Measurements from ENCODE around the gene AAMP.

DNA sequence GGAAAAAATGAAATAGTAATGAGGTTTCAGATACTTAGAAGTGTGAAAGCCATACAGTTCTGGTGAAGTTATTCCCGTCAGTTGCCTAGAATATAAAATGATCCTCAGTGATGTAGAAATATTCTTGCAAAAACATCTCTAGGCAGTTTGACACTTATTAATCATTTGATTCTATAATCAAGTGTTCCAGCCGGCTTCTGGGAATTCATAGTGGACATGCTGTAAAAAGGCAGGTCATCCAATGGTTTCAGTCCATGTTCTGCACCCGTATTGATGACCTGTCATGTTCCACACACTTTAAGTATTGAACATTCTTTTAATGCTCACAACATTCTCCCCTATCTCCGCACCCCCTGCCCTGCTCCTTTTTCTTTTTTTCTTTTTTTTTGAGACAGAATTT, 33.1 kb downstream of the AAMP start:
- TF ChIP-seq, protein P1, sequence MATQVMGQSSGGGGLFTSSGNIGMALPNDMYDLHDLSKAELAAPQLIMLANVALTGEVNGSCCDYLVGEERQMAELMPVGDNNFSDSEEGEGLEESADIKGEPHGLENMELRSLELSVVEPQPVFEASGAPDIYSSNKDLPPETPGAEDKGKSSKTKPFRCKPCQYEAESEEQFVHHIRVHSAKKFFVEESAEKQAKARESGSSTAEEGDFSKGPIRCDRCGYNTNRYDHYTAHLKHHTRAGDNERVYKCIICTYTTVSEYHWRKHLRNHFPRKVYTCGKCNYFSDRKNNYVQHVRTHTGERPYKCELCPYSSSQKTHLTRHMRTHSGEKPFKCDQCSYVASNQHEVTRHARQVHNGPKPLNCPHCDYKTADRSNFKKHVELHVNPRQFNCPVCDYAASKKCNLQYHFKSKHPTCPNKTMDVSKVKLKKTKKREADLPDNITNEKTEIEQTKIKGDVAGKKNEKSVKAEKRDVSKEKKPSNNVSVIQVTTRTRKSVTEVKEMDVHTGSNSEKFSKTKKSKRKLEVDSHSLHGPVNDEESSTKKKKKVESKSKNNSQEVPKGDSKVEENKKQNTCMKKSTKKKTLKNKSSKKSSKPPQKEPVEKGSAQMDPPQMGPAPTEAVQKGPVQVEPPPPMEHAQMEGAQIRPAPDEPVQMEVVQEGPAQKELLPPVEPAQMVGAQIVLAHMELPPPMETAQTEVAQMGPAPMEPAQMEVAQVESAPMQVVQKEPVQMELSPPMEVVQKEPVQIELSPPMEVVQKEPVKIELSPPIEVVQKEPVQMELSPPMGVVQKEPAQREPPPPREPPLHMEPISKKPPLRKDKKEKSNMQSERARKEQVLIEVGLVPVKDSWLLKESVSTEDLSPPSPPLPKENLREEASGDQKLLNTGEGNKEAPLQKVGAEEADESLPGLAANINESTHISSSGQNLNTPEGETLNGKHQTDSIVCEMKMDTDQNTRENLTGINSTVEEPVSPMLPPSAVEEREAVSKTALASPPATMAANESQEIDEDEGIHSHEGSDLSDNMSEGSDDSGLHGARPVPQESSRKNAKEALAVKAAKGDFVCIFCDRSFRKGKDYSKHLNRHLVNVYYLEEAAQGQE (IDR thresholded peaks at IDR 0.05; ENCODE audit: insufficient read depth in 1 of 2, low read depth in 2 of 2, low read length in 2 of 2), result no peak
- TF ChIP-seq TAF1 (IDR thresholded peaks at IDR 0.05; ENCODE audit: borderline replicate concordance, insufficient read depth, low read length), result no peak

Measured in PFSK-1 (cell line).